ENCODE data around the gene GSN.

GSN gene

DNA sequence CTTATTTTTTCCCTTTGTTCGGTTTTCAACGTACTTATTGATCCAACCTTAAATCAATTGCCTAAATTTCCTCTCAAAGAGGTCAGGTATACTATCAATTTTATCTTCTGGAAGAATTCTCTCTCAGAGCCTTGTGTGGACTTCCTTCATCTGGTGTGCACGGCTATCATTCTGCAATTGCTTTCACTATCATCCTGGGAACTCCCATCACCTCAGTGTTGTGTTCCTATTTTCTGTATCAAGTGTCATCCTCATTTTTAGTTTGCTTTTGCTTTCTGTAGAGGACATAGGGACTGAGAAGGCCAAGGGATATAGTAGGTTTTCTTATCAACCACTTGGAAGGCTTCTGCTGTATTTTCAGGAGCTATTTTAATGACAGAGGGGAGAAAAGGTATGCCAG is 90.8 kb downstream of the GSN start:
- DNase-seq = no peak

DNA sequence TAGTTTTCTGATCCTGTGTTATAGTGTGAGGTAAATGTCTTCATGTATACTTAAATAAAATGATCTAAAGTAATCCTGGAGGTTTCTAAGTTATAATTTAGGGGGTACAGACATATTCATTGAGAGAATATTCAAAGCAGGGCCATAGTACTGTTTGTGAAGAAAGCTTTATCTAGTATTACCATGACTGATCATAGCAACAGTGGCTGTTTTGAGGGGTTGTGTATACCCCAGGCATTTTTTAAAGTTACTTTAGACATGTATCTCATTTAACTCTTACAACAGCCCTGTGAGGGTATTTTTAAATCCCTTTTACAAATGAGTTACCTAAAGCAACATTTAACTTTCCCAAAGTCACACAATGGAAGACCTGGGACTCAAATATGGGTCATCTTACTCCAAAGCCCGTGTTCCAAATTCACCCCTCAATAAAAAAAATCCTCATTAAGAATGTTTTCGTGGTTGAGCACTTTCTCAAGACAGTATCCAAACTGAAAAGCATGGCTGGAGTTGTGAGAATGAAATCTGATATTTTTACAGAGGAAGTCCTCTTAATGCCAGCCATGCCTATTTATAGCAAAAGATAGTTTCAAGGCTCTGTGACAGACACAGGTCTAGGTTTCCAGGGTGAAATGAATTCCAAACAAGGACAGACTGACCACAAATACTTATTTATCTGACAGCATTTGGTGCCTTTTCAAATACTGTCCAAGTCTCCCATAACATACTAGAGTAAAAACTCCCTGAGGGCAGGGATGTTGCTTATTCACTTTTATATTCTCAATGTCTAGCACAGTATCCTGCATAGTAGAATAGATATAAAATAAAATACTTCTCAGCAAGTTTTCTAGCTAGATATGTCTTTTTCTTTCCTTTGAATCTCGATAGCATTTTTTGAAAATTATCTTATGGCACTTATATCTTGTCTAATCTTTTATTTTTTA is 91.7 kb downstream of the GSN start:
- no peak for DNase-seq

DNA sequence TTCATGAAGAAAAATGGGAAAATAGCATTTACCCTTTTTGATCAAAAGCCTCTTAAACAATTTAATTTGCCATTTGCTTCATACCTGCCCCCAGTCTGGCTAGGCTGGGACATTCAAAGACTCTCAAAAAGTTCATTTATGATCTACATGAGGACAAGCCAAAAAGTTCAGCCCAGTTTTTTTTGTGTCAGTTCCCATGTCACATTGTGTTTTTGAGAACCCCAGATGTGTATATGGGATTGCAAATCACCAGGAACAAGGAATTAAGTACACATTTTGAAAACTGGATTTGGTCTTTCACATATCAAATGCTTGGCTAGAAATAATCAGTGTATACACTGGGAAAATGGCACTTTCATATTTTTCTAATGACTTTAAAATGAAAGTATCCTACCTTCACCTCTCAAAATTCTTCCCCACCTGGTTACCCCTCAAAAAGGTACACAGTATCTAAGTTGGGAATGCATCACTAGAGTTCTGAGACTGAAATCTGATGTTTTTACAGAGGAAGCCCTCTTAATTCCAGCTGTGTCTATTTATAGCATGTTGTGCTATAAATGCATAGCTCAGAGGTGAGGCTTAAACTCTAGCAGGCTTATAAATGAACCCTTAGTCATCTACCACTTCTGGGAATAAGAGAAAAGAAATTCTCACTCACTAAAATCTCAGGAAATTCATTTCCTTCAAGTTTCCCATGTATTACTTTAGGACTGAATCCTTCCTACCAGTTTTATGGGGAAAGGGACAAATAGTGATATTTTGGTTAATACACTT is 92.8 kb downstream of the GSN start:
- DNase-seq = no peak

DNA sequence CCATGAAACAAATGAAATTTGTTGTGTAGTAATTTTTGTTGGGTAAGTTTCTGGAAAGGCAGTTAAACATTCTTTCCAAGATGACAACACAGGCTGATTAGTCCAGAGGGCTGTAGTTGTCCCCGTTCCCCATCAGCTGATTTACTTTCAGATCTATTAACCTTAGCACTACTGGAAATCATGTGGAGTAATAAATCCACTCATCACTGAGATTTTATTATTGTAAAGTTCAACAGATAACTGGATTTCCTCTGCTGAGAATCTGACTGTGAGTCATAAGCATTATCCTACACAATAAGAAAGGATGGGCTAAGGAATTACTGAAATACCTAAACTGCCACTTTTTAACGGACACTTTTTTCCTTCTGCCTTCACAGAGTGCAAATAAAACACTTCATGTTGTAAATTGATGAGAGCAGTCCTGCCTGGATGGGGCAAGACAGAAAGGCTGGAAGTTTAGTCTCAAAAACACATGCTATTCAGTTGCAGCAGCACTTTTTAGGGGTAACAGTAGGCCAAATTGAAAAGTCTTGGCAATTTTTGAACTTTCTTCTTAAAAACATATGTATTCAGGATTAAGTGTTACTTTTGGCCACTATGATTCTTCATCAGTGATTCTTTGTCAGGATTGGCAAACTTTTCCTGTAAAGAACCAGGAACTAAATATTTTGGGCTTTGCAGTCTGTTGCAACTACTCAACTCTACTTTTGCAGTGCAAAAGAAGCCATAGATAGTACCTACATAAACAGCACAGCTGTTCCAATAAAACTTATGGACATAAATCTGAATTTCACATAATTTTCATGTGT is 95.1 kb downstream of the GSN start:
- no peak for DNase-seq

DNA sequence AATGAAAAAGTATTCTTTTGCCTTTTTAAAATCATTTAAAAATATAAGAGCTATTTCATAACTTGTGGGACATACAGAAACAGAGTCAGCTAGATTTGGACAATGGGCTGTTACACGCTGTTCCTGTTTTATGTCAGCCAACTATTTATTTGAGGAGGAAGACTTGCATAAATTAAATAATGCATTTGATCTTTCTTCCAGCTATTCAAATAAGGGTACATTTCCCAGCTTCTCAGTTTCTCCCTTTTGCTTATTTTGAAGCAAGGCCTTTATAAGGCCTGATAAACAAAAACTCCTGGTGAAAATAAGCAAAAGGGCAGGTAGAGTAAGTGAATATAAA is 95.6 kb downstream of the GSN start:
- DNase-seq = no peak

DNA sequence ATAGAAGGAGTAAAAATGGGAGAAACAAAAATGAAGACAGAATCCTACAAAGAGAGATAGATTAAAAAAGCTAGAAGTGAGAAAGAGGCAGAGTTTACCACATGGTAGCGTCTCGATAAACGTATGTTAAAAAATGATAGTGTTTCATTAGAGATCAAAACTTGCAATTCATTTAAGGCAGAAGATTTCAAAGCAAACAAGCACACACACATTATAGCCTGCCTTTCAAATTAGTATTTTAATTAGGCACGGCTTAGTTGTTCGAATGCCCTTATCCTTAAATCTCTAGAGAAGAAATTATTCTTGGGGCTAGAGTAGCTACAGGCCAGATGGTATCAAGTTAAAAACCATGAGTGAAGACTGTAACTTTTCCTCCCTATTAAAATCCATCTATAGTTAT is 96.1 kb downstream of the GSN start:
- DNase-seq = no peak

DNA sequence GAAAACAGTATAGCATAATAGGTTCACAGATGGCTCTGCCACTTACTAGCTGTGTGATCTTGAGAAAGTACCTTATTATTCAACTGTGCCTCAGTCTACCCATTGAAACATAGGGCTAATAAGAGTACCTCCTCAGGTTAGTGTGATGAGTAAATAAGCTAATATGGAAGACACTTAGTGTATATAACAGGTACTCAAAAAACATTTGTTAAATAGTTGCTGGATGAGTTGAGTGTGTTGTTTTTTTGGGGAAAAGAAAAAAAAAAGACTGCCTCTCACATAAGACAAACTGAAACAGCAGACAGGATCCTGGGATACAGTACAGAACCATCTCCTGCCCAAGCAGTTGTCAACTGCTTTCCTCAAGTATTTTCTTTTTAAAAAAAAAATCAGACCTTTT is 96.9 kb downstream of the GSN start:
- DNase-seq = no peak

DNA sequence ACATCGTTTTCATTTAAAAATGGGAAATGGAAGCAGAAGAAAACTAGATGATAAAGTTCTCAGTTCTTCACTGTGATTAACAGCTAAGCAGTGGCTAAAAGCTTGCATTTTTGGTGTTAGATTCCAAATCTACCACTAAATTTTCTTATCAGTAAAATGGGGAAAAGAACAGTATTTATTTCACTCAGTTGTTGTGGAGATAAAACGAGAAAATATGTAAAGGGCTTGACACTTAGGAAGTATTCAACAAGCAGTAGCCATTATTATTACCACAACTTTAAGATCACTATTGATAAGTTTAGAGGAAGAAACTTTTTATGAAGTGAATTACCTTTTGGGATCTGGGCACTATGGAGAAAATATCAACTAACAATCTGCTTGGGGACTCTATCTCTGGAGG is 97.6 kb downstream of the GSN start:
- DNase-seq = no peak

DNA sequence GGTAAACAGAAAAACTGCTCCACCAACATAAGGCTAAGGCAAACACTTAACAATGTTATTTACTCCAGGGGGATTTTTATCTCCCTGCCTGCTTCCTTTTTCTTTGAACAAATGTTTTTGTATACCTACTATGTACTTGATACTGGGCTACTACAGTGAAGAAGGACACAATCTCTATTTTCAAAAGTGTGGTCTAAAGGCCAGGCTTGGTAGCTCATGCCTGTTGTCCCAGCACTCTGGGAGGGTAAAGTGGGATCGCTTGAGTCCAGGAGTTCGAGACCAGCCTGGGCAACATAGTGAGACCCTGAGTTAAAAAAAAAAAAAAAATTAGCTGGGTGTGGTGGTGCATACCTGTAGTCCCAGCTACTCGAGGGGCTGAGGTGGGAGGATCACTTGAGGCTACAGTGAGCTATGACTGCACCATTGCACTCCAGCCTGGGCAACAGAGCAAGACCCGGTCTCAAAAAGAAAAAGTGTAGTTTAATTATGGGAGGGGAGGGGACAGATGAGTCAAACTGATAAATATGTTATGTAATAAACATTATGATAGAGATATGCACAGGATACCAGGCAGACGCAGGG is 98.7 kb downstream of the GSN start:
- no peak for DNase-seq

DNA sequence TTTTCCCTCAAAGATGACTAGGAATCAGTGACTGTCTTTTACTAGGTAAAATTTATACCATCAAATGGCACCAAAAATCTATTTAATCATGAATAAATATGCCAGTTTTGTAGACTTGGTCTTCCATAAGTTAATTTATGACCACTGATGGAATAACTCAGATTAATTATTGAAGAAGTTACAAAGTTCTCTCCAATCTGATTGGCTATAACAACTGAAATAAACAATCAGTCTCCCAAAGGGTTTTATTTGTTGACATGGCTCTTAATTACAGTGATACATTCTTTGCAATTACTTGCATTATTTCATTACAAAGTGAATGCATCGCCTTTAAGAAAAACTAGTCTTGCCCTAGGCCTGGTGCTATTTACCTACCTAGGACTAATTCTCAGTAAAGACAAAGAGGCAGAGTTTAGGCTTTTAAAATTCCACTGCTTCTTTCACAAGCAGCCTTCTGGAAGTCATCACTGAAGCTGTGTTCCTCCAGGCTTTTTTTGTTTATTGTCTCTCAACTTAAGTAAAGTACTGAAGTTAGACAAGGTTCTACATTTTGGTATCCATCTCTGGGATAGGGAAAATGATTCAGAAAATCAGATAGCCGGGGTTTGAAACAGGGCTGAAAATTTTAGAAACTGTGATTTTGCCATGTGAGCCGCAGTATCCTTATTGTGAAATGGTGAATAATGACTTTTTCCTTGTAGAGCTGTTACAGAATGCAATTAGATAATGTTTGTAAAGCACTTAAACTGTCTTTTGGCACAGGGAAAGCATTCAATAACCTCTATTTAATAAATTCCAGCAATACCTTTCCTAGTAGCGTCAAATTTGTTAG is 99.6 kb downstream of the GSN start:
- DNase-seq = no peak

DNA sequence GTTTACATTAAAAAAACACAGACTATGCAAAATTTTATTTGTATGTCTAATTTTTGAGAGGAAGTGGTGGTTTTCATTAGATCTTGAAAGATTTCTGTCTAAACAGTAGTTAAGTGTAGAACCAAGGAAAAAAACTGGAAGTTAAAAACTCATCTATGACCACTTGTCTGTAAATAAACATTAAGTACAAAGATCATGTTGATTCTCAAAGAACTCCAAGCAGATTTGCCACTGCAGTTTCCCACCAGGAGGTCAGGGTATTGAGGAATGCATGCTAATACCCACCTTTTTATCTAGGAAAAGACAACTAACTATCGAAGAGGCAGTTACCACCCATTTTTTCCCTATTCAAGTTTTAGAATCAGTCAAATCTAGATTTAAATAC is 100.2 kb downstream of the GSN start:
- DNase-seq = no peak

DNA sequence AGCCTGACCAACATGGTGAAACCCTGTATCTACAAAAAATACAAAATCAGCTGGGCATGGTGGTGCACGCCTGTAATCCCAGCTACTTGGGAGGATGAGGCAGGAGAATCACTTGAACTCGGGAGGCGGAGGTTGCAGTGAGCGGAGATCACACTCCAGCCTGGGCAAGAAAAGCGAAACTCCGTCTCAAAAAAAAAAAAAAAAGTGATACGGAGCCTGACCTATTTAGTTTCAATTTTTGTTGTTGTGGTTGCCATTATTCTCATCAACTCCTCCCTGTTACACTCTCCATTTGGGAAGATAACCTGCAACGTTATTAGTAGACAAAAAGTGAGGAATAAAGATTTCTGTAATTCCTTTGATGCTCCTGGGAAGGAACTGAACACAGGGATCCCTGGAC is 100.8 kb downstream of the GSN start:
- DNase-seq = no peak

DNA sequence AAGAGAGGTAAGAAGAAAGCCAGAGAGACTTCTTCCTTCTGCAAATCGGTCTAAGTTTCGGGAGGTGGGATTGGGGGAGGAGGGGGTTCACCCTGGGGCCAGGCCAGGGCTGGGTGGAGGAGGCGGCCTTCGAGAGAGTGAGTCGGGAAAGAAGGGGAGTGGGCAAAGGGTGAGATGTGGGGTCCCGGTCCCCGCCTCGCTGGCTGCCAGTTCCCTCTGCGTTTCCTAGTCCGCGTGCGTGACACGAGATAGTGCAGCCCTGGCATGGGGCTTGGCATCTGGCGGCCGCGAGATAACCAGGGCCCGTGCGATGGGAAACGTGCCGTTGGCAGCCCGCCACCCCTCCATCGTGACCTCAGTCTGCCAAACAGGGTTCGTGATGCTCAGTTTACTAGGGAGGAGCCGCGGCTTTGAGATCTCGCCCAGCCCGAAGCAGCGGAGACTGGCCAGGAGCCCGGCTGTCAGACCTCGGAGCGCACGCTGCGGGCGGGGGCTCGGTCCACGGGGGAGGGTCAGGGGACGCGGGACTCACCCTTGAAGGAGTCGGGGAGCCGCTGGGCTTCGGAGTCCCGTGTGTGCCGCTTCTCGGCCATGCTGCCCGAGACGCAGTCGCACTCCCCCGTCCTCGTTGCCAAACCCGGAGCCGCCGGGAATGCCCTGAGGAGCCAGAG is 101.8 kb downstream of the GSN start, which contains the start of gene STOM:
TSS of gene STOM (minus strand) at position 656 of the 671 bp plus-strand sequence. CDS start at position 593, 63 bp downstream.
- no peak for DNase-seq

DNA sequence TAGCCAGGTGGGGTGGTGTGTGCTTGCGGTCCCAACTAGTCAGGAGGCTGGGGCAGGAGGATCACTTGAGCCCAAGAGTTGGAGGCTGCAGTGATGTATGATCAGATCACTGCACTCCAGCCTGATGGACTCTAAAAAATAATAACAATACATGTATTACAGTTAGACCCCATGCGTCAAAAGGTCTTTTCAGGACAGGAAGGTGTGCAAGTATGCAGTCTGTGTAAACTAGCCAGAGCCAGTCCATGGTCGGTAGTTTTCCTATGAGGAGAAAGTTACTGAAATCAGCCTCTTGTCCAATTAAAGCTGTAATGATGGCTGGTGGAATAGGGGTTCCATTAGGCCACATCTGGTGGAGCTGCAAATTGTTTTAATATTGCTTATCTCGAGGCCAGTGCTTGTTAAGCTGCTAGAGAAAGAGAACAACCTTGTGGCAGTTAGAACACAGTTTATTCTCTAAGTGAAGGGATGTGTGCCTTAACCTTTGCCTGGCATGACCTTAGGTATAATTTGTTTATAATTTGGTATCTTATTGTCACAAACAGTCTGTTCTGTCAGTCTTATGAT is 103.6 kb downstream of the GSN start:
- DNase-seq = no peak

DNA sequence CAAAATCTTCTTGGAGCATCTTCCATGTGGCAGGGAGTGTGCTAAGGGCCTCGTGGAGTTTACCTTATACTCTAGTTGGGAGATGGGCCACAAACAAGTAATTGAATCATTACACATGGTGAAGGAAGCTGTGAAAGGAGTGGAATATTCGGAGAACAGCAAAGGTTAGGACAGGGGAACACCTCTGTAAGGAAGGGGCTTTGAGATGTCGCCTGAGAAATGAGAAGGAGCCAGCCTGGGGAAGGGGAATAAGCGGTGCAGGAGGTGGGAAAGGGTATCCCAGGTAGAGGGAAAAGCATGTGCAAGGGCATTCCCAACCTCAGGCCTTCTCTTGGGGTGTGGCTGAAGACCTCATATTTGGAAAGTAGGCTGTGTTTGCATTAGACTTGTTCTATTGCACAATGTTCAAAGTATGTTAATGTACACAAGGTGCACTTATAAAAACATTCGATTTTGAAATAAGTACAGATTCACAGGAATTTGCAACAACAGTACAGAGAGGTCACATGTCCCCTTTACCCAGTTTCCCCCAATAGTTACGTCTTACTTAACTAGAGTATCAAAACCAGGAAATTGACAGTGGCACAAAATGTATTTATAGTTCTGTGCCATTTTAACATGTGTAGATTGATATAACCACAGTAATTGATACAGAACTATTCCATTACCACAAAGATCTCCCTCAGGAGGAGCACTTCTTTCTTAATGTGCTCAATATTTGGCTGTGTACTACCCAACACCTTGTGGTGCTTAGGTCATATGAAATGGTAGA is 104.5 kb downstream of the GSN start:
- DNase-seq = no peak

DNA sequence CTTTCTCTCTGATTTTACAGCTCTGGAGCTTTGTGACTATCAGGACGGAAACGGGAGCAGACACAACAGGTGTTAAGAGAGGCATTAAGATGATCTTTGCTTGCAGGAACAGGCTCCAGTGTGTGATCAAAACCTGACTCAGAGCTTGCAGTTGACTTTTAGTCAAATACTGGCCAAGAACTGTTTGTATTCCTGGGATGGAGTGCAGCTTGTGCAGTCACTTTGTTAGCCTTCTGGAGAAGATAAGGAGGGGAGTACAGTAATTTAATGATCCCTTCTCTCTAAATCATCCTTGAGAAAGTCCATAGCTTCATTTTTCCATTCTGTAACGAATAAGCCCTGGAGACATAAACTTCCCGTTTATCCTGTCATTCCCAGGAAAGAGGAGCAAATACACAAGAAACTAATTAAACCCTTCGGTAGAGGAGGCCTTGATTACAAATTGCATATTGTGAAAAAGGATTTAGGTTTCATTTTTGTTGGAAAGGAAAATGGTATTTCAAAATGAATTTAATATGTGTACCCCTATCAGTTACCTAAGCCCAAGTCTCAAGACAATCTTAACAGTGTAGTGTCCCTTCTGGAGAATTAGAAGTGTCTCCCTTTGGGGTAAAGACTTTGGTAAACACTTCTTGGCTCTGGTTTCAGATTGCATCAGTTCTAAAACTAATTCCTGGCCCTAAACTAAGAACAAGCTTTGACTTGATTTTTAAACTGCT is 105.2 kb downstream of the GSN start:
- DNase-seq = no peak

DNA sequence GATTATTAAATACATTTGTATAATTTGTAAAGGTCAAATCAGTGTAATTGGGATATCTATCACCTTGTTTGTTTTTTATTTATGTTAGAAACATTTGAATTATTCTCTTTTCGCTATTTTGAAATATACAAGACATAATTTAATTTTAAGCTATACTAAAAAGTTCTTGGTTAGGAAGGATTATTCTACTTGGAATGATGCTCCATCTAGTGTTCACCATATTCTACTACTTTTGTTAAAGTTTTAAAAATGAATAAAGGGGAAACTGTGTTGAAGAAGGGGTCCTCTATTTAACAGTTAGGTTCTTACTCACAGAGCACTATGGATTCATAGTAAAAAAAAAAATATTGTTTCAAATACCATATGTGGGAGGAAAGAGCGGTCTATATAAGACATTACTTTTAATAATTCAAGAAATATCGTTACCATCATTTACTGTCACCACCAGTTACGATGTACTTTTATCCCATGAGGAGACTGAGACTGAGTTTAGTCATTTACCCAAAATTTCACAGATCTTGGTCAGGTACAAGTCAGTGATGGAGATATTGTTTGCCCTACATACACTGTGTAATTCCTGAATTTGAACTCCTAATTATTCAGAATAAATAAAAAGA is 108.4 kb downstream of the GSN start:
- no peak for DNase-seq

DNA sequence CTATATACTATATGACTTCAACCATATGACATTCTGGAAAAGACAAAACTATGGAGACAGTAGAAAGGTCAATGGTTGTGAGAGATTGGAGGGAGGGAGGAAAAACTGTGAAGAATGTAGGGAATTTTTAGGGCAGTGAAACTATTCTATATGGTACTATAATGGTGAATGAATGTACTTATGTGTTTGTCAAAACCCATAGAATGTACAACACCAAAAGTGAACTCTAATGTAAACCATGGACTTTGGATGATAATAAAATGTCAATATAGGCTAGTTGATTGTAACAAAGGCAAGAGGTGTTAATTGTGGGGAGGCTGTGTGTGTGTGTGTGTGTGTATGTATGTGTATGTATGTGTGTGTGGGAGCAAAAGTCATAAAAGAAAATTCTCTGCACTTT is 112.9 kb downstream of the GSN start:
- DNase-seq = no peak

All from NCI-H2227 treated with DMSO at 0.1 percent for 48 hours (cell line).